IMR-90 (cell line): ENCODE results near the gene OR2F1.

Experiments
- CEBPB ChIP-seq: IDR thresholded peaks from 2 replicates; pipeline ENCODE4 v1.6.1; 2012; ENCODE audit warnings: low read depth, low read length, improper control_type of control experiment
- CHD1 ChIP-seq: IDR thresholded peaks from 2 replicates; pipeline ENCODE4 v1.6.1; 2012; ENCODE audit warnings: low read depth, low read length, improper control_type of control experiment
- CTCF ChIP-seq: conservative IDR thresholded peaks from 2 replicates; pipeline ENCODE4 v1.5.1; 2012; ENCODE audit warnings: mild to moderate bottlenecking, low read depth, low read length, improper control_type of control experiment
- MAFK ChIP-seq: IDR thresholded peaks from 2 replicates; pipeline ENCODE4 v1.6.1; 2012; ENCODE audit warnings: low read depth, low read length, improper control_type of control experiment
- MXI1 ChIP-seq: IDR thresholded peaks from 2 replicates; pipeline ENCODE4 v1.6.1; 2012; ENCODE audit warnings: low read depth, mild to moderate bottlenecking, low read length, moderate library complexity, borderline replicate concordance
- POLR2A ChIP-seq: IDR thresholded peaks from 2 replicates; pipeline ENCODE4 v1.6.1; 2012; ENCODE audit warnings: mild to moderate bottlenecking, low read depth, low read length
- RAD21 ChIP-seq: IDR thresholded peaks from 2 replicates; pipeline ENCODE4 v1.6.1; 2012; ENCODE audit warnings: low read length, improper control_type of control experiment
- RFX5 ChIP-seq: IDR thresholded peaks from 2 replicates; pipeline ENCODE4 v1.8.0; 2012; ENCODE audit warnings: low read depth, mild to moderate bottlenecking, low read length, moderate library complexity
- SMC3 ChIP-seq: fragments of 150-350 bp; IDR thresholded peaks from 2 replicates; pipeline ENCODE4 v1.6.1; 2016; ENCODE audit warnings: low read depth, mild to moderate bottlenecking, antibody characterized with exemption, low read length, moderate library complexity
- USF2 ChIP-seq: fragments of 150-350 bp; IDR thresholded peaks from 2 replicates; pipeline ENCODE4 v1.6.1; 2017; ENCODE audit warnings: mild to moderate bottlenecking, antibody characterized with exemption, low read length, low read depth
- TF ChIP-seq, protein P1 (sequence below): fragments of 150-350 bp; IDR thresholded peaks from 2 replicates; pipeline ENCODE4 v1.6.1; 2016; ENCODE audit warnings: low read depth, mild to moderate bottlenecking, low read length, moderate library complexity, borderline replicate concordance

DNA sequence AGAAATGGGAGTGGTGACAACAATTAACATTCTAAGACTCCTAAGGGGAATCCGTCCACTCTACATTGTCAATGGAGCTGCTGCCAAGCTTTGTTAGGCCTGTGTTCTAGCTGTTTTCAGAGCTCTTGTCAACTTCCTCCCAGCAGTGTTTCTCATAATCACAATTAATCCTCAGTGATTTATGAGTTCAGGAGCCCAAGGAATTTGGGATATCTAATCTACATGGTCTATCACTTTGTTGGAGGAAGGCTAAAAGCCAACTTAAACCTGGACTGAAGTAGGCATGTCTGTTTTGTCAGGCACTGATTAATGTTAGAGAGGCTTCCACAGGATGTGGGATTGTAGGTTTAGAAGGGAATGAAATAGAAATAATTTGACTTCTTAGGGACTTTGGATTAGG, 29.8 kb upstream of the OR2F1 start:
- TF ChIP-seq CTCF (no peak), POLR2A (no peak), MXI1 (no peak), CEBPB (no peak), SMC3 (no peak), RFX5 (no peak), RAD21 (no peak), MAFK (no peak), USF2 (no peak), CHD1 (no peak)
- TF ChIP-seq, protein P1, sequence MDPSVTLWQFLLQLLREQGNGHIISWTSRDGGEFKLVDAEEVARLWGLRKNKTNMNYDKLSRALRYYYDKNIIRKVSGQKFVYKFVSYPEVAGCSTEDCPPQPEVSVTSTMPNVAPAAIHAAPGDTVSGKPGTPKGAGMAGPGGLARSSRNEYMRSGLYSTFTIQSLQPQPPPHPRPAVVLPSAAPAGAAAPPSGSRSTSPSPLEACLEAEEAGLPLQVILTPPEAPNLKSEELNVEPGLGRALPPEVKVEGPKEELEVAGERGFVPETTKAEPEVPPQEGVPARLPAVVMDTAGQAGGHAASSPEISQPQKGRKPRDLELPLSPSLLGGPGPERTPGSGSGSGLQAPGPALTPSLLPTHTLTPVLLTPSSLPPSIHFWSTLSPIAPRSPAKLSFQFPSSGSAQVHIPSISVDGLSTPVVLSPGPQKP: no peak
